HepG2 (cell line): ENCODE results near the gene CLCC1. TPM values are rescaled to one million over a fixed set of nuclear protein-coding genes. Genes with fewer than 3 reads are reported as not detected.

ENCODE experiments used
- ARID3A ChIP-seq: IDR thresholded peaks from 2 replicates; pipeline ENCODE4 v1.6.1; 2012; ENCODE audit warnings: low read depth, low read length, improper control_type of control experiment
- BCL3 ChIP-seq: sonication (generic); formaldehyde crosslinking; IDR thresholded peaks from 2 replicates; pipeline ENCODE4 v1.5.1; 2020; ENCODE audit warnings: mild to moderate bottlenecking, missing genetic modification reagents, moderate library complexity
- DRAP1 ChIP-seq: IDR thresholded peaks from 2 replicates; pipeline ENCODE4 v1.6.1; 2016; ENCODE audit warnings: missing genetic modification reagents, missing compliant biosample characterization
- ETV5 ChIP-seq: IDR thresholded peaks from 2 replicates; pipeline ENCODE4 v1.6.1; 2018; ENCODE audit warnings: missing biosample characterization, missing genetic modification reagents, inconsistent platforms, borderline replicate concordance
- IRF9 ChIP-seq: sonication (generic); formaldehyde crosslinking; IDR thresholded peaks from 2 replicates; pipeline ENCODE4 v1.8.0; 2022; ENCODE audit warnings: missing genetic modification reagents, mild to moderate bottlenecking, borderline replicate concordance
- MIER2 ChIP-seq: IDR thresholded peaks from 2 replicates; pipeline ENCODE4 v1.6.1; 2016; ENCODE audit warnings: missing biosample characterization, missing genetic modification reagents
- NFATC3 ChIP-seq: sonication (generic); formaldehyde crosslinking; IDR thresholded peaks from 2 replicates; pipeline ENCODE4 v1.5.1; 2020; ENCODE audit warnings: mild to moderate bottlenecking, missing genetic modification reagents
- SALL1 ChIP-seq: sonication (generic); formaldehyde crosslinking; IDR thresholded peaks from 2 replicates; pipeline ENCODE4 v1.8.0; 2022; ENCODE audit warnings: mild to moderate bottlenecking, missing genetic modification reagents
- SMC3 ChIP-seq: IDR thresholded peaks from 2 replicates; pipeline ENCODE4 v1.6.1; 2011; ENCODE audit warnings: low read length, improper control_type of control experiment
- SRSF1 ChIP-seq: fragments of 200-400 bp; formaldehyde crosslinking; optimal IDR thresholded peaks from 2 replicates; pipeline ENCODE3; 2017; ENCODE audit warnings: mild to moderate bottlenecking, low read depth, low read length, moderate library complexity
- TAF1 ChIP-seq: sonication (generic); formaldehyde crosslinking; IDR thresholded peaks from 2 replicates; pipeline ENCODE4 v1.4.0; 2020; ENCODE audit warnings: missing genetic modification reagents
- TCF7L2 ChIP-seq: IDR thresholded peaks from 2 replicates; pipeline ENCODE4 v1.6.1; 2011; ENCODE audit warnings: mild to moderate bottlenecking, low read depth, low read length, moderate library complexity
- TFAP4 ChIP-seq: sonication (generic); IDR thresholded peaks from 2 replicates; pipeline ENCODE4 v1.6.1; 2016; ENCODE audit warnings: low read depth, borderline replicate concordance
- ZNF24 ChIP-seq: fragments of 450-650 bp; IDR thresholded peaks from 2 replicates; pipeline ENCODE4 v1.6.1; 2017; ENCODE audit warnings: antibody characterized with exemption, mild to moderate bottlenecking
- ZNF280D ChIP-seq: sonication (generic); formaldehyde crosslinking; IDR thresholded peaks from 2 replicates; pipeline ENCODE4 v1.5.1; 2020; ENCODE audit warnings: mild to moderate bottlenecking, missing genetic modification reagents
- ZNF431 ChIP-seq: sonication (generic); formaldehyde crosslinking; IDR thresholded peaks from 2 replicates; pipeline ENCODE4 v1.9.0; 2022; ENCODE audit warnings: missing genetic modification reagents, low read depth, mild to moderate bottlenecking, borderline replicate concordance
- ZNF530 ChIP-seq: sonication (generic); formaldehyde crosslinking; IDR thresholded peaks from 2 replicates; pipeline ENCODE4 v1.5.0; 2020; ENCODE audit warnings: low read depth, mild to moderate bottlenecking, missing genetic modification reagents
- ZNF570 ChIP-seq: sonication (generic); formaldehyde crosslinking; IDR thresholded peaks from 2 replicates; pipeline ENCODE4 v1.4.0; 2020; ENCODE audit warnings: mild to moderate bottlenecking, missing genetic modification reagents, borderline replicate concordance
- ZNF746 ChIP-seq: sonication (generic); formaldehyde crosslinking; IDR thresholded peaks from 2 replicates; pipeline ENCODE4 v1.8.0; 2022; ENCODE audit warnings: mild to moderate bottlenecking, missing genetic modification reagents
- ZSCAN20 ChIP-seq: sonication (generic); formaldehyde crosslinking; IDR thresholded peaks from 2 replicates; pipeline ENCODE4 v1.4.0; 2020; ENCODE audit warnings: missing genetic modification reagents, mild to moderate bottlenecking, borderline replicate concordance
- ZSCAN29 ChIP-seq: sonication (generic); formaldehyde crosslinking; conservative IDR thresholded peaks from 2 replicates; pipeline ENCODE4 v1.4.0; 2020; ENCODE audit warnings: mild to moderate bottlenecking, missing genetic modification reagents
- polyA plus RNA-seq, 8 experiments: library from polyadenylated mRNA; depleted of rRNA in 3 of 8; stranded (reverse) in 7 of 8; unstranded in 1 of 8; fragments of >200 nt; fragmentation: Illumina TruSeq in 4 of 8; extraction: Trizol in 4 of 8; gene quantifications; 2 replicates each; pipeline versions ENCODE4 v1.2.1 to v1.2.3, GENCODE V29; 2011 to 2016; ENCODE audit warnings: low read depth in 4 of 8, missing spikeins in 1 of 8, mixed read lengths in 1 of 8; ENCODE audit not compliant: insufficient read depth in 1 of 8
- total RNA-seq, 5 experiments: library from RNA; depleted of rRNA; stranded (reverse); fragments of >200 nt; fragmentation: Illumina TruSeq; extraction: Trizol; gene quantifications; 2 replicates each; pipeline ENCODE4 v1.2.3, GENCODE V29; 2016; ENCODE audit warnings: low read depth in 1 of 5

The CLCC1 gene
- total and polyA plus RNA-seq, 2 of the 13 experiments (the other 11 are each of a cell fraction or from before 2014, with no cell fraction given) = 16.0 to 25.8 TPM

- TF ChIP-seq ZNF431 (CRISPR knock-in tag) (peak; percentile 77; the same call in 1 of the 2 replicates), SMC3 (no peak), ZSCAN20 (no peak), DRAP1 (CRISPR knock-in tag) (peak; percentile 69; the same call in 1 of the 2 replicates), NFATC3 (CRISPR knock-in tag) (no peak; the same call in 1 of the 2 replicates), ARID3A (no peak), TAF1 (CRISPR knock-in tag) (peak; percentile 80), ETV5 (CRISPR knock-in tag) (peak; percentile 51; the same call in 1 of the 2 replicates), IRF9 (CRISPR knock-in tag) (peak; percentile 68; the same call in 1 of the 2 replicates), SRSF1 (peak; percentile 71), TCF7L2 (no peak), ZNF530 (CRISPR knock-in tag) (peak; percentile 40; the same call in 1 of the 2 replicates), ZNF24 (no peak), SALL1 (CRISPR knock-in tag) (peak; percentile 79), ZNF570 (CRISPR knock-in tag) (no peak), ZNF746 (CRISPR knock-in tag) (peak; percentile 62; the same call in 1 of the 2 replicates), ZNF280D (peak; percentile 58; the same call in 1 of the 2 replicates), TFAP4 (peak; percentile 46; the same call in 1 of the 2 replicates), ZSCAN29 (CRISPR knock-in tag) (peak; percentile 80; the same call in 1 of the 2 replicates), MIER2 (CRISPR knock-in tag) (0 out of 2 replicates have a peak, but pooled peaks have one; percentile 14), BCL3 (peak; percentile 71; the same call in 1 of the 2 replicates)
Measured at GRCh38 chr1:108963052-108963686, at the start of gene CLCC1 (continued).
